Bone marrow (tissue), 2 donors: Measurements from ENCODE around the gene MKRN1.
"Not testable (repeated sequence)": the region's sequence is repeated elsewhere in the genome, so short reads cannot be mapped to it uniquely, and the experiment has no call there.

Experiments used
- DNase-seq, 2 donors: peaks; one replicate each; lab custom pipeline; 2025; lab: John Stamatoyannopoulos, UW

MKRN1 gene

DNA sequence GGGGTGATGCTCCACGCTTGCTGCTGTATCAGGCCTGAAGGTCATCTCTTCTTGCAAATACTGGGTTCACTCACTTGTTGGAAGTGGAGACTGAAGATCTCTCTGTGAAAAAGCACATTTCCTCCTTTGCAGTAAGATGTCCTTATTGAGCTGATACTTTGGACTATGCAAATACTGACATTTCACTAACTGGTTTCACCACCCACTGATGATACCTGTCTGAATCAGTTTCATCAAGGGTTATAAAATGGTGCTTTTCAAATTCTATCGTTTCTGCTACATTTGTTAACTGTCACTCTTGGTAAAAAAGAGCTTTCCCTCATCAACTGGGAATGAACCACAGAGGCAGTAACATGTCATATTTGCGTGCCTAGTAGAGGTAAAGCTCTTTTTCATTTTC lies 39.9 kb downstream of the MKRN1 start:
- no peak for DNase-seq

DNA sequence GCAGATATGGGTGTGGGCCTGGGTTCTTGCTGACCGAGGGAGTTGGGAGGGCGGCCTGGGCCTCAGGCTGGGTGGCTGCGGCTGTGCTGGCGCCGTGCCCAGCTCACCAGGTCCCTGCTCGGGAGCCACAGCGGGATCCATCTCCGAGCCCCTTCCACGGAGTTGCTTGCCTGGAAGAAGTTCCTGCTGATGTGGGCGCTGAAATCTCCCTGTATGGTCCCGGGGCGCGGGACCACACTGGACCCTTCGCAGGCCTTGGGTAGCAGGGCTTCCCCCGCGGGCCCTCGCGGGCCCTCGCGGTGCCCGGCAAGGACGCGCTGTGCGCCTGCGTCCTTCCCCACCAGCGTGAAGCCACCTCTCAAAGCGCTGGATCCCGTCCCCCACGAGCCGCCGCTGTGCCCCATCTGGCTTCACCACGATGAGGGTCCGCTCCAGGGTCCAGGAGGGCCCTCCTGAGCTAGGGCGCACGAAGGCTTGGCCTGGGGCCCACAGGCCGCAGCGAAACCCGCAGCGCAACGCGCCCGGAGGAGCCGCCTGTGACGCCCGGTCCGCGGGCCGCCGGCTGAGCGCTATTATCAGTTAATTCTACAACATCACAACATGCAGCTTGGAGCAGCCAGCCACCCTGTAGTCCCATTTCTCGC lies 43.9 kb downstream of the MKRN1 start:
- no peak for DNase-seq

DNA sequence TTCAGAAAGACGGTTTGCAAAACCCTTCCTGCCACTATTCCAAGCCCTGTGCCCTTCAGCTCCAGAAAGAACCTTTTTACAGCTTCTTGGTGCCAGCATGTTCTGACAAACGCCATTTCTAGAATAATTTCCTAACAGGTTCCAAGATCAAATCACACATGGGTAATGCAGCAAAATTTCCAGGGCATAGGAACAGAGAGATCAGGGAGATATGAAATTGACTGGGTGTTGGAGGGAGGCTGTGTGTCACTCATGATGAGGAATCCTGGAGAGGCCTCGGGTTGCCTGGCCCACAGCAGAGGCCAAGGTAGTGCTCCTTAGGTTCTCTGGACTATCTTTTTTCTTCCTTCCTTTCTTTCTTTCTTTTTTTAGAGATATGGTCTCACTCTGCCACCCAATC lies 45.9 kb downstream of the MKRN1 start:
- DNase-seq = no peak

DNA sequence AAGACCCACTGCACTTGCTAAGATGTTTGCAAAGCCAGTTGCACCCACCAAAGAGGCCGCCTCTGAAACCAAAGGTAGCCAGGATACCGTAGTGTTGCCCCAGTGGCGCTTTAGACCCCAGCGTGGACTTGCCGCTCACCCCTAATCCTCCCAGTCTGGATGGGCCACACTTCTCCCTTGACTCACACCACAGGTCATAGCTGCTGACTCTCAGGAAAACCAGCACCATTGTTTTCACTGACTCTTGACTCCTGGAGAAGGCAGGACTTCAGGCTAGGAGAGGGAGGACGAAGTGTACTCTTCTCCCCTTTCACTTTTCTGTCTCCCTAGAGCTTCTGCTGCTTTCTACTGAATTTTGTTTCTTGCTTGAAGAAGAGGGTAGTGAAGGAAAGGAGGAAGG lies 53.2 kb downstream of the MKRN1 start:
- DNase-seq = no peak

DNA sequence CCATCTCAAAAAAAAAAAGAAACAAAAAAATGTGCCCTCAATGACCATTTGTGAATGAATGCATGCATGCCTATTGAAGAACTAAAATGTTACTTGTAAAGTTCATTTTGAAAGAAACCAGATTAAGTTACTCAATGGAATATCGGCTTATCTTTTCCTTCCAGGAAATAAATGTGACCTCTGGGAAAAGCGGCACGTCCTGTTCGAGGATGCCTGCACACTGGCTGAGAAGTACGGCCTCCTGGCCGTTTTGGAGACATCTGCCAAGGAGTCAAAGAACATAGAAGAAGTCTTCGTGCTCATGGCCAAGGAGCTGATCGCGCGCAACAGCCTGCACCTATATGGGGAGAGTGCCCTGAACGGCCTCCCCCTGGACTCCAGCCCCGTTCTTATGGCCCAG lies 53.6 kb downstream of the MKRN1 start:
- DNase-seq = no peak

DNA sequence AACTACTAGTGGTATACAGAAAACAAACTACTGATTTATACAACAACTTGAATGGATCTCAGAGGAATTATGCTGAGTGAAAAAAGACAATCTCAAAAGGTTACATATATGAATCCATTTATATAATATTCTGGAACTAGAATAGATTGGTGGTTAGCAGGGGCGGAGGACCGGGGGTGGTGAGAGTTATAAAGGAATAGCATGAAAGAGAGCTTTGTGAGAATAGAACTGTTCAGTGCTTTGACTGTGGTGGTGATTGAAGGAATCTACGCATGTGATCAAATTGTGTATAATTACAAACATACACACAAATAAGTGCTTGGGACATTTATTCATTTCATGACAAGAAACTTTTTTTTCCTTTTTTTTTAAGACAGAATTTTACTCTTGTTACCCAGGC lies 55.8 kb downstream of the MKRN1 start:
- DNase-seq = no peak

DNA sequence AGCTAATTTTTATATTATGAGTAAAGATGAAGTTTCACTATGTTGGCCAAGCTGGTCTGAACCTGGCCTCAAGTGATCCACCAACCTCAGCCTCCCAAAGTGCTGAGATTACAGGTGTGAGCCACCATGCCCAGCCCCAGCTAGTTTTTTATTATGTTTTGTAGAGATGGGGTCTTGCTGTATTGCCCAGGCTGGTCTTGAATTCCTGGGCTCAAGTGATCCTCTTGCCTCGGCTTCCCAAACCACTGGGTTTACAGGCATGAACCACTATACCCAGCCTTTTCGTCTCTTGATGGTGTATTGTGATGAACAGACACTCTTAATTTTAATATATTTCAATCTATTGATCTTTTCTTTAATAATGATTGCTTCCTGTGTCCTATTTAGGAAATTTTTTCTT lies 57.8 kb downstream of the MKRN1 start:
- DNase-seq = no peak

DNA sequence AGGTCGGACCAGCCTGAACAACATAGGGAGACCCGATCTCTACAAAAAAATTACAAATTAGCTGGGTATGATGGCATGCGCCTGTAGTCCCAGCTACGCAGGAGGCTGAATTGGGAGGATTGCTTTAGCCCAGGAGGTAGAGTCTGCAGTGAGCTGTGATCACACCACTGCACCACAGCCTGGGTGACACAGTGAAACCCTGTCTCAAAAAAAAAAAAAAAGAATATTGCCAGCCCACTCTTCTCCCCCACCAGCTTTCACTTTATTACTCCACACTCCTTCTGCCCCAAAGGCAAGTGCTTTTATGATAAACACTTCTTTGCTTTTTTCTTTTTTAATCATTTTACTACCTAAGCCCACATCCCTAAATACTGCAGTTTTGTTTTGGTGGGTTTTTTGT lies 60.7 kb downstream of the MKRN1 start:
- no peak for DNase-seq

DNA sequence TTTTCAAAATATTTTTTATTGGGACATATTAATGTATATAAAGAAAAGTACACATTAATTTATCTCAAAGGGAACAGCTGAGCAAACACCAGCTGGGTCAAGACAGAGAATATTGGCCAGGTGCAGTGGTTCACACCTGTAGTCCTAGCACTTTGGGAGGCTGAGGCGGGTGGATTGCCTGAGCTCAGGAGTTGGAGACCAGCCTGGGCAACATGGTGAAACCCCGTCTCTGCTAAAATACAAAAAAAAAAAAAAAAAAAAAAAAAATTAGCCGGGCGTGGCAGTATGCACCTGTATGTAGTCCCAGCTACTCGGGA lies 61.2 kb downstream of the MKRN1 start:
- not testable (repeated sequence) for DNase-seq

DNA sequence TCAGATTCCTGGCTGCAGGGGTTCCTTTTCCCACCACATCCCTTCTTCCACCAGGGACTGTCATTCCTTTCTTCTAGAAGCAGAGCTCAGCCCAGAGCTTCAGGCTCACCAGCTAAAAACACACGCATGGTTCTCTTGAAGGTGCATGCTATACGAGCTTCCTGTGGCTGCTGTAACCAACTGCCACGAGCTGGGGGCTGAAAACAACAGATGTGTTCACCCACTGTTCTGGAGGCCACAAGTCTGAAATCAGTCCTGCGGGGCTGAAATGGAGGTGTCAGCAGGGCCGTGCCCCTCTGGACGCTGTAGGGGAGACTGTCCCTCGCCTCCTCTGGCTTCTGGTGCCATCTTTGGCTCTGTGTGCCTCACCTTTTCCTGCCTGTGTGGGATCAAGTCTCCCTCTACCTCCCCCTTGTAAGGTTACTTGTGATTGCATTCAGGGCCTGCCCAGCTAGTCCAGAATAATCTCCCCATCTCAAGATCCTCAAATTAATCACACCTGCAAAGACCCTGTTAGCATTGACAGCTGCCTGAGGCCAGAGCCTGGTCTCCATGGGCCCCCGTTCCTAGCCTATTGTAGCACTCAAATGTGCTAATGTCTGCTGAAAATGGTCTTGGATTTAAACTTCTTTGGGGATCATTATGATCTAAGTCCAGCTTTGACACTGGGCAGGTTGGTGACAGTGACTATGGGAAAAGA lies 61.7 kb downstream of the MKRN1 start:
- no peak for DNase-seq

DNA sequence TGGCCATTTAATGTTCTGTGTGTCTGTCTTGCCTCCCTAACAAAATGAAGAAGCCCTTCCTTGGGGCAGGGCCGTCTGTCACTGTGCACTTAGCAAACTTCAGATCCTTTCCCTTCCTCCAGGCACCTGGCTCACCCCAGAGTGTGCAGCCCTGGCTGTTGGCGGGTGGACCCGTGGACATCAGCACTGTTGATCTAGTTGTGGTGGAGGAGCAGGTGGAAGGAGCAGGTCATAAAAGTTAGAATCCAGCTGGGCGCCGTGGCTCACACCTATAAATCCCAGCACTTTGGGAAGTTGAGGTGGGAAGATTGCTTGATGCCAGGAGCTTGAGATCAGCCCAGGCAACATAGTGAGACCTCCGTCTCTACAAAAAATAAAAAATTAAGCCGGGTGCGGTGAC lies 62.7 kb downstream of the MKRN1 start:
- DNase-seq = no peak

DNA sequence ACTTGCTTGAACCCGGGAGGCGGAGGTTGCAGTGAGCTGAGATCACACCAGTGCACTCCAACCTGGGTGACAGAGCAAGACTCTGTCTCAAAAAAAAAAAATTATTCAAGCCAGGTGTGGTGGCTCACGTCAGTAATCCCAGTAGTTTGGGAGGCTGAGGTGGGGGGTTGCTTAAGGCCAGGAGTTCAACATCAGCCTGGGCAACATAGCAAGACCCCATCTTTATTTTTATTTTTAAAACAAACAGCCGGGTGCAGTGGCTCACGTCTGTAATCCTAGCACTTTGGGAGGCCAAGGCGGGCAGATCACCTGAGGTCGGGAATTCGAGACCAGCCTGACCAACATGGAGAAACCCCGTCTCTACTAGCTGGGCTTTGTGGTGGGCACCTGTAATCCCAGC lies 63.5 kb downstream of the MKRN1 start:
- not testable (repeated sequence) for DNase-seq

DNA sequence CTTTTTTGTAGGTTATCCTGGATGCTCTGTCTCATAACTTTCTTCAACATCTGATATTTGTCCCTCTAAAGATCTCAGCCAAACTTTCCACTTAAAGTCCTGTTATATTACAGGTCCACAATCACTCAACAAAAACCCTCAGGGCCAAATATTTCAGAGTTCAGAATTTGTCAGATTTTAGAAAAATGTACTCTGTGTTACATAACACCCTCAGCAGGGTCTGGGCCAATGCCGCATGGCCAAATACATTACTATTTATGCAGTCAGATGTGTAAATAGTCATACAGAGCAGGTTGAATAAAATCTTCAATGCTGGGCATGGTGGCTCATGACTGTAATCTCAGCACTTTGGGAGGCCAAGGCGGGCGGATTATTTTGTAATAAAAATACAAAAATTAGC lies 63.9 kb downstream of the MKRN1 start:
- DNase-seq = no peak

DNA sequence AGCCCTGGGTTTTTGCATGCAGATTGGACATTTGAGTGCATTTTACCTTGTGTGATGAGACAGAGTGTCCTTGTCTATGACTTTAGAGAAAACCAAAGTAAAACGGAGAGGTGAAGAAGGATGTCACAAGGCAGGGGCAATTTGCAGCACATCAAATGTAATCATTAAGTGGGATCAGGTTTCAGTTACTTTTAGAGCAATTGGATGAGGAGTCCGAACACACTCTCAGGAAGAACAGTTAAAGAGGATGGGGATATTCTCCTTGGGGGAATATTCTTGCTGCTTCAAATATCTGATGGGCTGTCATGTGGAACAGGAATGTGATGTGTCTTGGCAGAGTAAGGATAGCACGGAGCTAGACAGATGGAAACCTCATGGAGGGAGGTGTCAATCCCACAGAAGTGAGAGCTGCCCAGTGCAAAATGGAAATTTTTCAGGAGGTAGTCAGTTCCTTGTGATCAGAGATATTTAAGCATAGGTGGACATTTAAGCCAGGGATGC lies 74.7 kb downstream of the MKRN1 start:
- DNase-seq = no peak

DNA sequence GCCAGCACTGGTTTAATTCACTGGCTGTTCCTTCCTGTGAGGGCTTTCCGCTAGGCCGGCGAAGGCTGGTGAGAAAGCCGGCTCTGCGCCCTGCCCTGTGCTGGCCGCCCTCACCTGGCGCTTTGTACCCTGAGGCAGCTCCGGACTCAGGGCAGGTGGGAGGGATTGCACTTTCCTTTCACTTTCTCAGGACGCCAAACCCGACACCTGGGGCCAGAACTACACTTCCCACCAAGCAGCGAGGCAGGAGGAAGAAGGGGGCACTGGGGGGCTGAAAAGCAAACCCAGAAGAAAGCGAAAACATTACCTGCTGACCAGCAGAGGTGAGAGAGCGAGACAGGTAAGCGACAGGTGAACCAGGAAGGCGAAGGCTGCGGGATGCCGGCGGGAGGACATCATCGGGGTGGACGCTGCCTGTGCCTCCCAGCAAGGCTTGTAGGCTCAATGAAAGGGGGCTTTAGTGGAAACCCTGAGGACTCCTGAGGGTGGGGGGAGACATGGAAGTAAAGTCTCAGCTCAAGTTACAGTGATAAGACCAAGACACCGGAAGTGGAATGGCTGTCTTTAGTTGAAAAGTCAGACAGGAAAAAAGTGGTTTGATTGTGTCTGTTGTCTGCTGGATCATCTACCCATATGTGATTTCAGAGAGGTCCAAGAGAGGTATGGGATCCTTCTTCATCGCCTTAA lies 75.3 kb downstream of the MKRN1 start, which contains the start of gene RAB19:
Gene RAB19, plus strand, starts transcription at position 181 of the 687 bp plus-strand sequence. CDS start 3,589 bp downstream, outside the sequence.
- DNase-seq = no peak
